Osteoblast (primary cell): ENCODE data around the gene AUH. TPM values are rescaled to one million over a fixed set of nuclear protein-coding genes. Genes with fewer than 3 reads are reported as not detected.

ENCODE experiments used
- DNase-seq: peaks from one replicate; pipeline ENCODE4 v3.0.0; 2011; ENCODE audit warnings: low spot score, mixed read lengths; ENCODE audit not compliant: insufficient read length; ENCODE audit errors: missing footprints
- H2AFZ ChIP-seq: 2 replicates; pipeline ENCODE4 v1.6.0; 2011; ENCODE audit warnings: mild to moderate bottlenecking, low read length
- H3K27ac ChIP-seq: 2 replicates; pipeline ENCODE4 v1.5.1; 2011; ENCODE audit warnings: mild to moderate bottlenecking, low read depth, low read length, moderate library complexity
- H3K27me3 ChIP-seq: 2 replicates; pipeline ENCODE4 v1.6.0; 2012; ENCODE audit warnings: mild to moderate bottlenecking, control low read depth, inconsistent platforms, low read length, moderate library complexity; ENCODE audit not compliant: insufficient read depth
- H3K36me3 ChIP-seq: 2 replicates; pipeline ENCODE4 v1.5.1; 2011; ENCODE audit warnings: mild to moderate bottlenecking, low read length, control low read depth, moderate library complexity; ENCODE audit not compliant: insufficient read depth
- H3K4me1 ChIP-seq: 2 replicates; pipeline ENCODE4 v1.5.1; 2011; ENCODE audit warnings: mild to moderate bottlenecking, low read length, control low read depth, moderate library complexity; ENCODE audit not compliant: insufficient read depth
- H3K4me2 ChIP-seq: 2 replicates; pipeline ENCODE4 v1.6.0; 2011; ENCODE audit warnings: mild to moderate bottlenecking, low read length; ENCODE audit not compliant: insufficient read depth
- H3K4me3 ChIP-seq: fragments of 200-600 bp; sonication (generic); 3 replicates; pipeline ENCODE4 v1.5.1; 2012; ENCODE audit warnings: mild to moderate bottlenecking, low read length, inconsistent platforms; ENCODE audit not compliant: insufficient read depth
- H3K79me2 ChIP-seq: 2 replicates; pipeline ENCODE4 v1.6.0; 2012; ENCODE audit warnings: mild to moderate bottlenecking, low read length, control low read depth, inconsistent platforms; ENCODE audit not compliant: insufficient read depth
- H3K9me3 ChIP-seq: 2 replicates; pipeline ENCODE4 v1.5.1; 2011; ENCODE audit warnings: low read depth, low read length, control low read depth
- H4K20me1 ChIP-seq: 2 replicates; pipeline ENCODE4 v1.6.0; 2012; ENCODE audit warnings: mild to moderate bottlenecking, low read length, control low read depth; ENCODE audit not compliant: insufficient read depth
- total RNA-seq: library from RNA; depleted of rRNA; stranded (reverse); fragments of >200 nt; gene quantifications from 2 replicates; pipeline ENCODE4 v1.2.3, GENCODE V29; 2012
- TF ChIP-seq, protein P1 (sequence below): IDR thresholded peaks from 2 replicates; pipeline ENCODE4 v1.5.1; 2011; ENCODE audit warnings: mild to moderate bottlenecking, low read depth, low read length, moderate library complexity; ENCODE audit errors: extremely low read depth

AUH gene
- total RNA-seq, 1 donor, result 17.0 TPM

DNA sequence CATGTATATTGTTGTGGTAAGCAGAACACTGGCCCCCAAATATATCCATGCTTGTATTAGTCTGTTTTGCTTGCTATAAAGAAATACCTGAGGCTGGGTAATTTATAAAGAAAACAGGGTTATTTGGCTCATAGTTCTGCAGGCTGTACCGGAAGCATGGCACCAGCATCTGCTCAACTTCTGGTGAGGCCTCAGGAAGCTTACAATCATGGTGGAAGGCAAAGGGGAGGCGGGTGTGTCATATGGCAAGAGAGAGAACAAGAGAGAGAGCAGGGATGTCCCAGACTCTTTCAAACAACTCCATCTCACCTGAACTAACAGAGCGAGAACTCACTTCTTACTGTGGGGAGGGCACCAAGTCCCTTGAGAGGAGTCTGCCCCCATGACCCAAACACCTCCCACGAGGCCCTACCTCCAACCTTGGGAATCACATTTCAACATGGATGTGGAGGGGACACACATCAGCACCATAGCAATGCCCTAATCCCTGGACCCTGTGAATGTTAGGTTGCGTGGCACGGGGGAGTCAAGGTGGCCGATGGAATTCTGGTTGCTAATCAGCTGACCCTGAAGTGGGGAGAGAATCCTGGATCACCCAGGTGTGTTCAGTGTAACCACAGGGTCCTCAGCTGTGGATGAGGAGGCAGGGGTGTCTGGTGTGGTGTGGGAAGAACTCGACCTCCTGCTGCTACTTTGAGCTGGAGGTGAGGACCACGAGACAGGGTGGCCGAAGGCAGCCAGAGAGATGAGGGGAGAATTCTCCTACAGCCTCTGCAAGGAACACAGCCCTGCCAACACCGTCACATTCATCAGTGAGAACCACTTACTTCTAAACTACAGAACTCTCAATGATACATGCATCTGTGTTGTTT, 172.8 kb downstream of the AUH start:
- H3K4me1 ChIP-seq, result peaks cover 33% of the 10 kb centered on the region
- TF ChIP-seq, protein P1, sequence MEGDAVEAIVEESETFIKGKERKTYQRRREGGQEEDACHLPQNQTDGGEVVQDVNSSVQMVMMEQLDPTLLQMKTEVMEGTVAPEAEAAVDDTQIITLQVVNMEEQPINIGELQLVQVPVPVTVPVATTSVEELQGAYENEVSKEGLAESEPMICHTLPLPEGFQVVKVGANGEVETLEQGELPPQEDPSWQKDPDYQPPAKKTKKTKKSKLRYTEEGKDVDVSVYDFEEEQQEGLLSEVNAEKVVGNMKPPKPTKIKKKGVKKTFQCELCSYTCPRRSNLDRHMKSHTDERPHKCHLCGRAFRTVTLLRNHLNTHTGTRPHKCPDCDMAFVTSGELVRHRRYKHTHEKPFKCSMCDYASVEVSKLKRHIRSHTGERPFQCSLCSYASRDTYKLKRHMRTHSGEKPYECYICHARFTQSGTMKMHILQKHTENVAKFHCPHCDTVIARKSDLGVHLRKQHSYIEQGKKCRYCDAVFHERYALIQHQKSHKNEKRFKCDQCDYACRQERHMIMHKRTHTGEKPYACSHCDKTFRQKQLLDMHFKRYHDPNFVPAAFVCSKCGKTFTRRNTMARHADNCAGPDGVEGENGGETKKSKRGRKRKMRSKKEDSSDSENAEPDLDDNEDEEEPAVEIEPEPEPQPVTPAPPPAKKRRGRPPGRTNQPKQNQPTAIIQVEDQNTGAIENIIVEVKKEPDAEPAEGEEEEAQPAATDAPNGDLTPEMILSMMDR, result no peak

DNA sequence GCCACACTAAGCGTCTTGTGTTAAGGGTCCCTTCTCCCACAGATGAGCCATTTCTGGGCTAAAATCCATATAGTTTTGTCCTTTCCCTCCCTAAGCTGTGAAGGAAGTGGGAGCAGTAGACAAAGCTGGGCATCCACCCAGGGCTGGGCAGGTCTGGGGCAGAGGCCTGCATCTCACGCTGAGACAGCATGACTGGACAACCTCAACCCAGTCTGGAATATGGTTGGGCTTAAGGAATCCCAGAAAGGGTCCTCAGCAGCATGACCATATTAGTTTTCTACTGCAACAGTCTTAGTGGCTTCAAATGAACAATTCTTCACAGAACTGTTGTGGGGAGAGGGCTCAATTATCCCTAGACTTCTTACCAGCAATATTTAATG, 173.8 kb downstream of the AUH start:
- Histone ChIP-seq H3K4me1 (peaks cover 27% of the 10 kb centered on the region), H3K4me2 (no peak overlapping the region), H3K27ac (peak overlapping the region; percentile 84), H4K20me1 (no peaks in the 10 kb centered on the region), H3K79me2 (no peaks in the 10 kb centered on the region), H3K4me3 (no peak overlapping the region), H3K36me3 (no peaks in the 10 kb centered on the region), H2AFZ (peak overlapping the region; percentile 40), H3K9me3 (no peaks in the 10 kb centered on the region), H3K27me3 (no peaks in the 10 kb centered on the region)
- peak; percentile 91 for DNase-seq
- TF ChIP-seq, protein P1, result no peak

More for the DNA sequence above, 172.8 kb downstream of the AUH start:
- Histone ChIP-seq H2AFZ (no peak overlapping the region), H3K4me2 (no peak overlapping the region), H3K79me2 (no peaks in the 10 kb centered on the region), H3K27me3 (no peaks in the 10 kb centered on the region), H4K20me1 (no peaks in the 10 kb centered on the region), H3K9me3 (no peaks in the 10 kb centered on the region), H3K4me3 (no peak overlapping the region), H3K36me3 (no peaks in the 10 kb centered on the region), H3K27ac (peak overlapping the region; percentile 84)
- no peak for DNase-seq

DNA sequence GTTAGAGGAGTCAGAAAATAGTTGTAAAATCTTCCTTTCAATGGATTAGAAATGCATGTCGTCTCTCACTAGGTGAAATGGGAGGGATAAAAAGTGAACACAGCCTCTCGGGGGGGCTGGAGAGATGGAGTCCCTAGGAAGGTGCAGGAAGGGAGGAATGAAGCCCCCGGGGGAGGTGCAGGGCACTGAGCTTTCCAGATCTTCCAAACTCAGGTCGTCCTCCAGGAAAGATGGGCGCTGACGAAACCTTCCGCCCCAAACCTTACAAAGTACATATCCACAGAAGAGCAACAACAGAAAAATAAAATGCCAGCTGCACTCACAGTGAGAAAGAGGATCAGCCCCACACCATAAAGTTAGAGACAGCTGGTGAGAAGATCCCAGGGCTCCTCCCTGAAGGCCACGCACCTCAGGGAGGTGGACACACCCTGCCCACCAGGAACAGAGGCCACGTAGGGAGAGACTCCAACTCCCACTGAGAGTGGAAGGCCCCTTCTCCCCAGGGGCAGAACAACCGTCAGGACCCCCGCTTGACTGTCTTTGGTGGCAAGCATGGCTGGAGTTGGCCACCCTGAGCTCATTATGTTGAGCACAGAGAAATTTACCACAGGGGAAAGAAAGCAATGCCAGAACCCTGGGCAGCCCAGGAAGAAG, 174.3 kb downstream of the AUH start:
- H3K79me2 ChIP-seq, result no peaks in the 10 kb centered on the region
- H4K20me1 ChIP-seq, result no peaks in the 10 kb centered on the region
- DNase-seq, result no peak
- H3K27me3 ChIP-seq, result no peaks in the 10 kb centered on the region
- H3K4me1 ChIP-seq, result peaks cover 24% of the 10 kb centered on the region
- no peak overlapping the region for H3K4me2 ChIP-seq
- no peaks in the 10 kb centered on the region for H3K9me3 ChIP-seq
- H3K27ac ChIP-seq, result peak overlapping the region; percentile 84
- no peaks in the 10 kb centered on the region for H3K36me3 ChIP-seq
- H2AFZ ChIP-seq, result peak overlapping the region; percentile 40
- no peak overlapping the region for H3K4me3 ChIP-seq
- TF ChIP-seq, protein P1, result no peak

DNA sequence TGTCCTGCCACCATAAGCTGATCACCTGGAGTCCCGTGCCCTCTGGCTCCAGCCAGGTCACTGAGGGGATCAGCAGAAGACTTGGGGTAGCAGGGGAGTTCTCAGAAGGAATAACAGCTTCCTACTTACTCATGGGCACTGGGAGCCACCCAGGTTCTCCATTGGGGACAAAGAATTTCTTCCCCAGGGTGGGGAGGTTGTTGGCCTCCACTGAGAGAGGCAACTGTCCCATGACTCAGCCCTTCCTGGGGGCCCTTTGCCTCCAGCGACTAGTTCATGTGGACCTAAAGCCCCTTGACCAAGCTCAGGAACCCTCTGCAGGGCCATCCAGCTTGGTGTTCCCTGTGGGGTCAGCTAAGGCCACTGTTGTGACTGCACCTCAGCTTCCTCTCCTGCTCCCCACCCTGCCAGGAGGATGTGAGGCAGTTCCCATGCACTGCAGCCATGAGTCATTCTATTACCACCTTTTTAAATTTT, 175.0 kb downstream of the AUH start:
- DNase-seq, result no peak
- no peak overlapping the region for H3K4me3 ChIP-seq
- TF ChIP-seq, protein P1, result no peak
- H3K27ac ChIP-seq, result peak overlapping the region; percentile 84
- H3K4me2 ChIP-seq, result no peak overlapping the region
- no peaks in the 10 kb centered on the region for H3K79me2 ChIP-seq
- H3K4me1 ChIP-seq, result peaks cover 18% of the 10 kb centered on the region
- H3K9me3 ChIP-seq, result no peaks in the 10 kb centered on the region
- no peaks in the 10 kb centered on the region for H4K20me1 ChIP-seq
- H2AFZ ChIP-seq, result peak overlapping the region; percentile 10
- H3K27me3 ChIP-seq, result no peaks in the 10 kb centered on the region
- H3K36me3 ChIP-seq, result no peaks in the 10 kb centered on the region
